HepG2 (cell line): ENCODE data around the gene VGF. TPM values are rescaled to one million over a fixed set of nuclear protein-coding genes. Genes with fewer than 3 reads are reported as not detected.

ENCODE experiments used
- CBX2 ChIP-seq, 2 experiments: fragments of 200-600 bp in 1 of 2; sonication (generic); formaldehyde crosslinking in 1 of 2; IDR thresholded peaks; 2 replicates each; pipeline versions ENCODE4 v1.7.0 to v1.8.1; 2018 to 2022; ENCODE audit warnings: low read depth in 2 of 2, low read length in 1 of 2, mild to moderate bottlenecking in 1 of 2, missing genetic modification reagents in 1 of 2
- ETV6 ChIP-seq: sonication (generic); formaldehyde crosslinking; conservative IDR thresholded peaks from 2 replicates; pipeline ENCODE4 v1.4.0; 2020; ENCODE audit warnings: missing genetic modification reagents
- JDP2 ChIP-seq: sonication (generic); formaldehyde crosslinking; IDR thresholded peaks from 2 replicates; pipeline ENCODE4 v1.8.1; 2022; ENCODE audit warnings: missing genetic modification reagents, borderline replicate concordance
- KAT2B ChIP-seq: fragments of 150-350 bp; IDR thresholded peaks from 2 replicates; pipeline ENCODE4 v1.6.1; 2014; ENCODE audit warnings: low read depth, low read length, borderline replicate concordance
- MATR3 ChIP-seq: sonication (generic); formaldehyde crosslinking; IDR thresholded peaks from 2 replicates; pipeline ENCODE4 v1.4.0; 2020; ENCODE audit warnings: missing genetic modification reagents
- MTA3 ChIP-seq: sonication (generic); formaldehyde crosslinking; IDR thresholded peaks from 2 replicates; pipeline ENCODE4 v1.4.0; 2020; ENCODE audit warnings: missing genetic modification reagents
- MYPOP ChIP-seq: sonication (generic); formaldehyde crosslinking; IDR thresholded peaks from 2 replicates; pipeline ENCODE4 v1.8.1; 2023; ENCODE audit warnings: mild to moderate bottlenecking, moderate library complexity, missing genetic modification reagents
- NFE2L1 ChIP-seq: sonication (generic); formaldehyde crosslinking; IDR thresholded peaks from 2 replicates; pipeline ENCODE4 v1.4.0; 2020; ENCODE audit warnings: missing genetic modification reagents, mild to moderate bottlenecking, borderline replicate concordance
- NFE2L2 ChIP-seq: fragments of 150-350 bp; IDR thresholded peaks from 2 replicates; pipeline ENCODE4 v1.6.1; 2014; ENCODE audit warnings: low read length
- PCBP2 ChIP-seq: fragments of 200-400 bp; formaldehyde crosslinking; optimal IDR thresholded peaks from 2 replicates; pipeline ENCODE3; 2018; ENCODE audit warnings: low read length, low read depth; ENCODE audit not compliant: poor library complexity, severe bottlenecking
- REL ChIP-seq: sonication (generic); formaldehyde crosslinking; conservative IDR thresholded peaks from 2 replicates; pipeline ENCODE4 v1.8.0; 2022; ENCODE audit warnings: mild to moderate bottlenecking, missing genetic modification reagents, moderate library complexity
- SOX6 ChIP-seq, 2 experiments: fragments of 450-650 bp in 1 of 2; sonication (generic) in 1 of 2; formaldehyde crosslinking in 1 of 2; IDR thresholded peaks; 2 replicates each; pipeline versions ENCODE4 v1.4.0 to v1.6.1; 2017 to 2020; ENCODE audit warnings: antibody characterized with exemption in 1 of 2, mild to moderate bottlenecking in 1 of 2, missing genetic modification reagents in 1 of 2
- SP140L ChIP-seq: sonication (generic); formaldehyde crosslinking; IDR thresholded peaks from 2 replicates; pipeline ENCODE4 v1.4.0; 2020; ENCODE audit warnings: missing genetic modification reagents, borderline replicate concordance
- ZBTB10 ChIP-seq: sonication (generic); formaldehyde crosslinking; IDR thresholded peaks from 2 replicates; pipeline ENCODE4 v1.4.0; 2020; ENCODE audit warnings: missing genetic modification reagents, borderline replicate concordance
- ZBTB33 ChIP-seq: sonication (generic); formaldehyde crosslinking; IDR thresholded peaks from 2 replicates; pipeline ENCODE4 v1.4.0; 2020; ENCODE audit warnings: missing genetic modification reagents
- ZBTB4 ChIP-seq: sonication (generic); formaldehyde crosslinking; IDR thresholded peaks from 2 replicates; pipeline ENCODE4 v1.4.0; 2020; ENCODE audit warnings: missing genetic modification reagents, mild to moderate bottlenecking, borderline replicate concordance
- ZFP36L1 ChIP-seq: sonication (generic); formaldehyde crosslinking; IDR thresholded peaks from 2 replicates; pipeline ENCODE4 v1.8.0; 2022; ENCODE audit warnings: mild to moderate bottlenecking, missing genetic modification reagents, moderate library complexity
- ZFP36L2 ChIP-seq: sonication (generic); formaldehyde crosslinking; IDR thresholded peaks from 2 replicates; pipeline ENCODE4 v1.4.0; 2020; ENCODE audit warnings: missing genetic modification reagents
- ZNF34 ChIP-seq: sonication (generic); formaldehyde crosslinking; IDR thresholded peaks from 2 replicates; pipeline ENCODE4 v1.4.0; 2020; ENCODE audit warnings: mild to moderate bottlenecking, missing genetic modification reagents, borderline replicate concordance
- ZSCAN21 ChIP-seq: sonication (generic); formaldehyde crosslinking; IDR thresholded peaks from 2 replicates; pipeline ENCODE4 v1.8.0; 2022; ENCODE audit warnings: mild to moderate bottlenecking, missing genetic modification reagents, moderate library complexity, borderline replicate concordance
- polyA plus RNA-seq, 8 experiments: library from polyadenylated mRNA; depleted of rRNA in 3 of 8; stranded (reverse) in 7 of 8; unstranded in 1 of 8; fragments of >200 nt; fragmentation: Illumina TruSeq in 4 of 8; extraction: Trizol in 4 of 8; gene quantifications; 2 replicates each; pipeline versions ENCODE4 v1.2.1 to v1.2.3, GENCODE V29; 2011 to 2016; ENCODE audit warnings: low read depth in 4 of 8, missing spikeins in 1 of 8, mixed read lengths in 1 of 8; ENCODE audit not compliant: insufficient read depth in 1 of 8
- total RNA-seq, 5 experiments: library from RNA; depleted of rRNA; stranded (reverse); fragments of >200 nt; fragmentation: Illumina TruSeq; extraction: Trizol; gene quantifications; 2 replicates each; pipeline ENCODE4 v1.2.3, GENCODE V29; 2016; ENCODE audit warnings: low read depth in 1 of 5

VGF gene
- total and polyA plus RNA-seq, 2 of the 13 experiments (the other 11 are each of a cell fraction or from before 2014, with no cell fraction given), result 0.12 to 0.46 TPM

- TF ChIP-seq MATR3 (no peak), CBX2 (IDR thresholded peaks at IDR 0.05; ENCODE audit: low read depth, low read length) (no peak), CBX2 (CRISPR knock-in tag; IDR thresholded peaks at IDR 0.05; ENCODE audit: low read depth) (no peak), ZSCAN21 (no peak), MYPOP (CRISPR knock-in tag) (no peak), SP140L (CRISPR knock-in tag) (no peak), NFE2L1 (CRISPR knock-in tag) (no peak), NFE2L2 (no peak), ZFP36L2 (CRISPR knock-in tag) (no peak), SOX6 (IDR thresholded peaks at IDR 0.05) (no peak), SOX6 (CRISPR knock-in tag; IDR thresholded peaks at IDR 0.05) (peak; percentile 83), KAT2B (no peak), MTA3 (CRISPR knock-in tag) (no peak), PCBP2 (no peak), ZBTB10 (CRISPR knock-in tag) (peak; percentile 38; the same call in 1 of the 2 replicates), ZBTB4 (CRISPR knock-in tag) (no peak), ZBTB33 (CRISPR knock-in tag) (no peak), JDP2 (no peak), ETV6 (CRISPR knock-in tag) (no peak), ZNF34 (CRISPR knock-in tag) (no peak), ZFP36L1 (CRISPR knock-in tag) (no peak), REL (CRISPR knock-in tag) (no peak)
Observed at GRCh38 chr7:101124376-101125056, 40.9 kb downstream of the VGF start (continued).
